Kidney (tissue), 14 donors: ENCODE measurements around the gene ADGRD1. TPM values are rescaled to one million over a fixed set of nuclear protein-coding genes. Genes with fewer than 3 reads are reported as not detected.

Source experiments
- DNase-seq, 5 donors: peaks; one replicate each; pipeline ENCODE4 v3.0.0-alpha.2; 2013 to 2020
- FAIRE-seq: peaks from 2 replicates; lab custom pipeline; 2012; peaks lifted over from hg19 to GRCh38; lab: Jason Lieb, UNC
- H3K27ac ChIP-seq, 2 donors: one replicate each; pipeline ENCODE4 v1.7.0; 2013; ENCODE audit warnings: low read depth in 2 of 2, low read length in 2 of 2, inconsistent platforms in 1 of 2
- H3K27me3 ChIP-seq: one replicate; pipeline ENCODE4 v1.7.1; 2013; ENCODE audit warnings: low read length, inconsistent platforms; ENCODE audit not compliant: control insufficient read depth, insufficient read depth
- H3K36me3 ChIP-seq, 3 donors: one replicate each; pipeline versions ENCODE4 v1.7.0 to v1.7.1; 2013; ENCODE audit warnings: low read length in 3 of 3, control low read depth in 1 of 3, inconsistent platforms in 1 of 3; ENCODE audit not compliant: insufficient read depth in 3 of 3, control insufficient read depth in 2 of 3
- H3K4me1 ChIP-seq, 3 donors: one replicate each; pipeline versions ENCODE4 v1.7.0 to v1.7.1; 2013; ENCODE audit warnings: low read length in 3 of 3, inconsistent platforms in 1 of 3, low read depth in 1 of 3; ENCODE audit not compliant: control insufficient read depth in 2 of 3, insufficient read depth in 2 of 3
- H3K4me3 ChIP-seq, 3 donors: one replicate each; pipeline versions ENCODE4 v1.7.0 to v1.8.1; 2013; ENCODE audit warnings: low read length in 3 of 3, control low read depth in 1 of 3, inconsistent platforms in 1 of 3
- H3K9ac ChIP-seq, 3 donors: one replicate each; pipeline versions ENCODE4 v1.7.0 to v1.7.1; 2013; ENCODE audit warnings: low read length in 3 of 3, control low read depth in 1 of 3, inconsistent platforms in 1 of 3
- H3K9me3 ChIP-seq, 3 donors: one replicate each; pipeline versions ENCODE4 v1.7.0 to v1.7.1; 2013; ENCODE audit warnings: low read length in 3 of 3, control low read depth in 1 of 3, inconsistent platforms in 1 of 3; ENCODE audit not compliant: control insufficient read depth in 2 of 3, insufficient read depth in 1 of 3
- CTCF ChIP-seq: IDR thresholded peaks from 3 replicates; pipeline ENCODE4 v1.5.1; 2012; ENCODE audit warnings: mild to moderate bottlenecking, moderate library complexity, borderline replicate concordance; ENCODE audit not compliant: insufficient read depth; ENCODE audit errors: extremely low read depth
- intact Hi-C: fragments of 100-400 bp; cut with DNase I; formaldehyde crosslinking; loops from one replicate; pipeline ENCODE4 v1.11.1; 2022
- polyA plus RNA-seq: library from polyadenylated mRNA; stranded (reverse); fragments of 350-450 nt; fragmentation: Illumina TruSeq; extraction: RNeasy Lipid Tissue Mini Kit (QIAGEN cat#74804); gene quantifications from one replicate; pipeline ENCODE4 v1.2.3, GENCODE V29; 2014; ENCODE audit warnings: low read depth, low replicate concordance; ENCODE audit not compliant: insufficient read depth
- total RNA-seq: library from RNA; stranded (reverse); fragmentation: NEBNext Ultra II Directional; extraction: Animal tissue kit (Norgen Biotek cat#: 25700); gene quantifications from one replicate; pipeline ENCODE4 v1.2.1, GENCODE V29; 2021
- donor health status: control.
- donor health status: control.
- donor health status: control.
- donor health status: control.
- donor health status: control.
- donor health status: DM: yes; HTN: yes; CAD: no.
- donor health status: Normal renal cell carcinoma (clear cell type).

ADGRD1 gene
- total and polyA plus RNA-seq, 2 donors from 2014 or later = 1.7 to 6.7 TPM

- FAIRE-seq (no peak), DNase-seq (peak in 1 of 5 donors; percentile 61)
- no peak overlapping the region for H3K27ac ChIP-seq
- intact Hi-C loops = no loop called here
- H3K4me3 ChIP-seq = no peak overlapping the region
- no peaks in the 10 kb centered on the region for H3K4me1 ChIP-seq
- no peaks in the 10 kb centered on the region for H3K9me3 ChIP-seq
- H3K27me3 ChIP-seq = no peaks in the 10 kb centered on the region
- no peak for TF ChIP-seq CTCF
- no peak overlapping the region for H3K9ac ChIP-seq
- H3K36me3 ChIP-seq = no peaks in the 10 kb centered on the region
Observed at GRCh38 chr12:131093604-131093955, 139.9 kb downstream of the ADGRD1 start.

DNA sequence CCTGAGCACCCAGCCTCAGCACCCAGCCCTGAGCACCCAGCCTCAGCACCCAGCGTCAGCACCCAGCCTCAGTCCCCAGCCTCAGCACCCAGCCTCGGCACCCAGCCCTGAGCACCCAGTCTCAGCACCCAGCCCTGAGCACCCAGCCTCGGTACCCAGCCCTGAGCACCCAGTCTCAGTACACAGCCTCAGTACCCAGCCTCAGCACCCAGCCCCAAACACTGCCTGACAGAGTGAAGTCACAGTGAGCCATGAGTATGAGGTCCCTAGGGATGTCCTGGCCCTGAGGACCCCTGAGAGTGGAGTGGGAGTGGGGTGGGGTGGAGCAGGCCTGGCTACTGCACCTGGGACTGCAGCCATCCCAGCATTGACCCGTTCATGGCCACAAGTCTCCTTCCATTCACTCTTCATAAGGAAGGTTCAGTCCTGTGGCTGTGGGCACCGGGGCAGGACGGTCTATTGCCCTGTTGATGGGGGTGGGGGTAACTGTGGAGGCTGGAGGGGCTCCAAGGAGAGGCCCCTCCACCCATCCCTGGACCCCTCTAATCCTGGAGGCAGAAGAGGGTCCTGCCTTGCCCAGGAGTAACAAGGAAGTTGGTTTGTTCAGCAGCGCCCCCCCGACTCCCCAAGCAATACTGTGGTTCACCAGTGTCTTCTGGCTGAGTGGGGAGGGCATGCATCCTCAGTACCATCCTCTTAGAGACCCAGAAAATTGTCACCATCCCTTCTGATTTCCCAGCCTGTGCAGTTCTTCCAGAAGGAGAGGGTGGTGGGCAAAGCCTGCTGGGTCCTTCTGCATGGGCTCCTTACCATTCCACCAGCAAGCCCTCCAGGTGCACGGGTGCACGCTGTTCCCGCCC lies 140.5 kb downstream of the ADGRD1 start:
- H3K36me3 ChIP-seq = no peaks in the 10 kb centered on the region
- H3K9me3 ChIP-seq = no peaks in the 10 kb centered on the region
- FAIRE-seq (no peak), DNase-seq (peak in 2 of 5 donors; percentile 31 to 60)
- TF ChIP-seq CTCF = no peak
- no peak overlapping the region for H3K4me3 ChIP-seq
- H3K9ac ChIP-seq = no peak overlapping the region
- H3K4me1 ChIP-seq = no peaks in the 10 kb centered on the region
- intact Hi-C loops = no loop called here
- no peaks in the 10 kb centered on the region for H3K27me3 ChIP-seq
- H3K27ac ChIP-seq = no peak overlapping the region

- H3K27ac ChIP-seq = no peak overlapping the region
- H3K9ac ChIP-seq = no peak overlapping the region
- no peaks in the 10 kb centered on the region for H3K27me3 ChIP-seq
- no peak overlapping the region for H3K4me3 ChIP-seq
- intact Hi-C loops = no loop called here
- TF ChIP-seq CTCF = no peak
- H3K9me3 ChIP-seq = no peaks in the 10 kb centered on the region
- H3K36me3 ChIP-seq = no peaks in the 10 kb centered on the region
- FAIRE-seq (no peak), DNase-seq (peak in 2 of 5 donors; percentile 29 to 64)
- no peaks in the 10 kb centered on the region for H3K4me1 ChIP-seq
Observed at GRCh38 chr12:131094831-131095805, 141.4 kb downstream of the ADGRD1 start.
